C4-2B (cell line): ENCODE results near the gene DNASE1.

Experiments
- CTCF ChIP-seq: fragments of 450-650 bp; conservative IDR thresholded peaks from 2 replicates; pipeline ENCODE4 v1.5.1; 2017; ENCODE audit warnings: mild to moderate bottlenecking
- ZFX ChIP-seq: fragments of 450-650 bp; IDR thresholded peaks from 2 replicates; pipeline ENCODE4 v1.6.1; 2017

GRCh38 chr16:3677994-3678393 is 23.5 kb downstream of the DNASE1 start:
- TF ChIP-seq CTCF = no peak
- TF ChIP-seq ZFX = no peak
